Measurements from ENCODE around the gene LRRK2. TPM values are rescaled to one million over a fixed set of nuclear protein-coding genes. Genes with fewer than 3 reads are reported as not detected.

LRRK2 gene
- total RNA-seq, 4 donors from 2014 or later = 24.0 to 32.8 (median 29.2) TPM

DNA sequence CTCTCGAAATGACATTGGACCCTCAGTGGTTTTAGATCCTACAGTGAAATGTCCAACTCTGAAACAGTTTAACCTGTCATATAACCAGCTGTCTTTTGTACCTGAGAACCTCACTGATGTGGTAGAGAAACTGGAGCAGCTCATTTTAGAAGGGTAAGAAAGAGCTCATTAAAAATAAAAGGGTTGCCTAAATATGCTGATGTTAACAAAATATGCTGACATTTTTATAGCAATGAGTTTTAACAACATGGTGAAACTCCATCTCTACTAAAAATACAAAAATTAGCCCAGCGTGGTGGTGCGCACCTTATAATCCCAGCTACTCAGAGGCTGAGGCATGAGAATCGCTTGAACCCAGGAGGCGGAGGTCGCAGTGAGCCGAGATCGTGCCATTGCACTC lies 73.5 kb downstream of the LRRK2 start:
- 94% methylated on average over 8 of the region's 8 CpGs for WGBS
- Histone ChIP-seq H3K4me3 (no peak overlapping the region), H3K27me3 (no peaks in the 10 kb centered on the region), H3K9me3 (no peaks in the 10 kb centered on the region), H3K27ac (replicated peaks in 1 of 4) (no peak overlapping the region), H3K4me1 (no peaks in the 10 kb centered on the region), H3K36me3 (peaks cover 0 to 43% (median 13%) of the 10 kb centered on the region in 4 donors)
- no peak for TF ChIP-seq POLR2AphosphoS5 (IDR thresholded peaks at IDR 0.05)
- TF ChIP-seq EP300 (IDR thresholded peaks at IDR 0.05) = no peak
- no peak for TF ChIP-seq POLR2A (IDR thresholded peaks at IDR 0.05; ENCODE audit: low read depth)
- TF ChIP-seq, protein P1, sequence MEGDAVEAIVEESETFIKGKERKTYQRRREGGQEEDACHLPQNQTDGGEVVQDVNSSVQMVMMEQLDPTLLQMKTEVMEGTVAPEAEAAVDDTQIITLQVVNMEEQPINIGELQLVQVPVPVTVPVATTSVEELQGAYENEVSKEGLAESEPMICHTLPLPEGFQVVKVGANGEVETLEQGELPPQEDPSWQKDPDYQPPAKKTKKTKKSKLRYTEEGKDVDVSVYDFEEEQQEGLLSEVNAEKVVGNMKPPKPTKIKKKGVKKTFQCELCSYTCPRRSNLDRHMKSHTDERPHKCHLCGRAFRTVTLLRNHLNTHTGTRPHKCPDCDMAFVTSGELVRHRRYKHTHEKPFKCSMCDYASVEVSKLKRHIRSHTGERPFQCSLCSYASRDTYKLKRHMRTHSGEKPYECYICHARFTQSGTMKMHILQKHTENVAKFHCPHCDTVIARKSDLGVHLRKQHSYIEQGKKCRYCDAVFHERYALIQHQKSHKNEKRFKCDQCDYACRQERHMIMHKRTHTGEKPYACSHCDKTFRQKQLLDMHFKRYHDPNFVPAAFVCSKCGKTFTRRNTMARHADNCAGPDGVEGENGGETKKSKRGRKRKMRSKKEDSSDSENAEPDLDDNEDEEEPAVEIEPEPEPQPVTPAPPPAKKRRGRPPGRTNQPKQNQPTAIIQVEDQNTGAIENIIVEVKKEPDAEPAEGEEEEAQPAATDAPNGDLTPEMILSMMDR (IDR thresholded peaks at IDR 0.05) = no peak
- DNase-seq (ENCODE audit: extremely low spot score) = no peak
- intact Hi-C loops (cut with DNase I) = no loop called here

GRCh38 chr12:40300490-40300889 lies 75.7 kb downstream of the LRRK2 start:
- no peak for DNase-seq (ENCODE audit: extremely low spot score)
- H3K36me3 ChIP-seq = peaks cover 0 to 45% (median 11%) of the 10 kb centered on the region in 4 donors
- 83% methylated on average over 3 of the region's 3 CpGs for WGBS
- H3K27me3 ChIP-seq = no peaks in the 10 kb centered on the region
- TF ChIP-seq, protein P1 (IDR thresholded peaks at IDR 0.05) = no peak
- TF ChIP-seq POLR2AphosphoS5 (IDR thresholded peaks at IDR 0.05) = no peak
- H3K9me3 ChIP-seq = no peaks in the 10 kb centered on the region
- no peak overlapping the region for H3K4me3 ChIP-seq
- intact Hi-C loops (cut with DNase I) = no loop called here
- H3K27ac ChIP-seq (replicated peaks in 1 of 4) = no peak overlapping the region
- H3K4me1 ChIP-seq = peaks cover 0 to under 1% (median 0%) of the 10 kb centered on the region in 4 donors

DNA sequence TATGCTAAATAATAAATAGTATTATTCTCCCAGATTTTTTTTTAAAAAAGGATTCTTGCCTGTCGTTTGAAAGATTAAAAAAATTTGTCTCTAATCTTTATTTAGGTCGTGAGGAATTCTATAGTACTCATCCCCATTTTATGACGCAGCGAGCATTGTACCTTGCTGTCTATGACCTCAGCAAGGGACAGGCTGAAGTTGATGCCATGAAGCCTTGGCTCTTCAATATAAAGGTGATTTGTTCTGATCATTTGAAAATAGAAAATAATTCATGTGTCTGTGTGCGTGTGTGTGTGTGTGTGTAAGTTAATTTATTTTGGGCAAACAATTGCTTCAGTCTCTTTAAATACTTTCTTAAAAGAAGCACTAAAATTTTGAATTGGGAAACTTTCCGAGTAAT lies 84.2 kb downstream of the LRRK2 start:
- intact Hi-C loops (cut with DNase I) = no loop called here

GRCh38 chr12:40310211-40310610 lies 85.4 kb downstream of the LRRK2 start:
- Histone ChIP-seq H3K4me1 (peaks cover 0 to 11% (median 4%) of the 10 kb centered on the region in 4 donors), H3K4me3 (no peak overlapping the region), H3K27ac (replicated peaks in 1 of 4) (no peak overlapping the region), H3K9me3 (no peaks in the 10 kb centered on the region), H3K36me3 (peaks cover 0 to 22% (median 7%) of the 10 kb centered on the region in 4 donors), H3K27me3 (no peaks in the 10 kb centered on the region)
- TF ChIP-seq, protein P1 (IDR thresholded peaks at IDR 0.05) = no peak
- TF ChIP-seq POLR2AphosphoS5 (IDR thresholded peaks at IDR 0.05) = no peak
- no peak for TF ChIP-seq POLR2A (IDR thresholded peaks at IDR 0.05; ENCODE audit: low read depth)
- no peak for TF ChIP-seq EP300 (IDR thresholded peaks at IDR 0.05)
- no peak for DNase-seq (ENCODE audit: extremely low spot score)
- intact Hi-C loops (cut with DNase I) = no loop called here
- 92% methylated on average over 9 of the region's 9 CpGs for WGBS

More for the DNA sequence above, 84.2 kb downstream of the LRRK2 start:
- H3K9me3 ChIP-seq = no peaks in the 10 kb centered on the region
- H3K4me3 ChIP-seq = no peak overlapping the region
- no peak overlapping the region for H3K27ac ChIP-seq (replicated peaks in 1 of 4)
- H3K36me3 ChIP-seq = peaks cover 0 to 18% (median 7%) of the 10 kb centered on the region in 4 donors
- peaks cover 0 to 11% (median 4%) of the 10 kb centered on the region in 4 donors for H3K4me1 ChIP-seq
- no peak for TF ChIP-seq EP300 (IDR thresholded peaks at IDR 0.05)
- TF ChIP-seq POLR2AphosphoS5 (IDR thresholded peaks at IDR 0.05) = no peak
- no peaks in the 10 kb centered on the region for H3K27me3 ChIP-seq
- DNase-seq (ENCODE audit: extremely low spot score) = no peak
- WGBS = 82% methylated on average over 6 of the region's 6 CpGs

GRCh38 chr12:40312196-40312595 lies 87.4 kb downstream of the LRRK2 start:
- Histone ChIP-seq H3K4me1 (peaks cover 0 to 7% (median 0%) of the 10 kb centered on the region in 4 donors), H3K27ac (replicated peaks in 1 of 4) (no peak overlapping the region), H3K36me3 (peaks cover 0 to 30% (median 12%) of the 10 kb centered on the region in 4 donors), H3K27me3 (no peaks in the 10 kb centered on the region), H3K4me3 (no peak overlapping the region), H3K9me3 (no peaks in the 10 kb centered on the region)
- TF ChIP-seq POLR2A (IDR thresholded peaks at IDR 0.05; ENCODE audit: low read depth) (no peak), POLR2AphosphoS5 (IDR thresholded peaks at IDR 0.05) (no peak), EP300 (IDR thresholded peaks at IDR 0.05) (no peak)
- intact Hi-C loops (cut with DNase I) = loop anchor here (2.0 kb wide), 1 partner anchor 161 kb away; no protein-coding TSS in a partner anchor
- DNase-seq (ENCODE audit: extremely low spot score) = no peak
